NCI-H69 (cell line): ENCODE results near the gene PTDSS2.
A peak's percentile ranks its signal among the peaks of the same experiment; 100 is the strongest.
"Not testable (repeated sequence)": the region's sequence is repeated elsewhere in the genome, so short reads cannot be mapped to it uniquely, and the experiment has no call there.

Source experiments
- DNase-seq: peaks from one replicate; lab custom pipeline; 2025; lab: John Stamatoyannopoulos, UW

The PTDSS2 gene

GRCh38 chr11:413120-414081 is 36.7 kb upstream of the PTDSS2 start:
- peak; percentile 34 for DNase-seq

- DNase-seq = no peak
Measured at GRCh38 chr11:414318-414857, 35.7 kb upstream of the PTDSS2 start.

- DNase-seq = no peak
Measured at GRCh38 chr11:415640-416041, 34.4 kb upstream of the PTDSS2 start.

GRCh38 chr11:416051-416756 is 33.9 kb upstream of the PTDSS2 start:
- no peak for DNase-seq

- DNase-seq = peak; percentile 88
Measured at GRCh38 chr11:416757-417621, 33.1 kb upstream of the PTDSS2 start.

GRCh38 chr11:417652-418342 is 32.3 kb upstream of the PTDSS2 start:
- peak; percentile 53 for DNase-seq

GRCh38 chr11:418343-419247 is 31.5 kb upstream of the PTDSS2 start:
- DNase-seq = no peak

- no peak for DNase-seq
Measured at GRCh38 chr11:419248-420005, 30.7 kb upstream of the PTDSS2 start.

GRCh38 chr11:420054-420910 is 29.8 kb upstream of the PTDSS2 start:
- no peak for DNase-seq

- DNase-seq = no peak
Measured at GRCh38 chr11:420911-421321, 29.2 kb upstream of the PTDSS2 start.

- DNase-seq = no peak
Measured at GRCh38 chr11:422249-422656, 27.8 kb upstream of the PTDSS2 start.

- DNase-seq = no peak
Measured at GRCh38 chr11:424232-424631, 25.8 kb upstream of the PTDSS2 start.

GRCh38 chr11:424766-425165 is 25.3 kb upstream of the PTDSS2 start:
- not testable (repeated sequence) for DNase-seq

GRCh38 chr11:425301-425700 is 24.8 kb upstream of the PTDSS2 start:
- no peak for DNase-seq

GRCh38 chr11:426851-427250 is 23.2 kb upstream of the PTDSS2 start:
- DNase-seq = no peak

- DNase-seq = no peak
Measured at GRCh38 chr11:428295-428694, 21.8 kb upstream of the PTDSS2 start.

GRCh38 chr11:429391-429790 is 20.7 kb upstream of the PTDSS2 start:
- DNase-seq = no peak

GRCh38 chr11:429931-430456 is 20.1 kb upstream of the PTDSS2 start:
- DNase-seq = peak; percentile 15
